Measurements from ENCODE around the gene CDC6. TPM values are rescaled to one million over a fixed set of nuclear protein-coding genes. Genes with fewer than 3 reads are reported as not detected.

Gene CDC6
- total RNA-seq, 2 experiments from 2014 or later = 103 to 110 TPM

DNA sequence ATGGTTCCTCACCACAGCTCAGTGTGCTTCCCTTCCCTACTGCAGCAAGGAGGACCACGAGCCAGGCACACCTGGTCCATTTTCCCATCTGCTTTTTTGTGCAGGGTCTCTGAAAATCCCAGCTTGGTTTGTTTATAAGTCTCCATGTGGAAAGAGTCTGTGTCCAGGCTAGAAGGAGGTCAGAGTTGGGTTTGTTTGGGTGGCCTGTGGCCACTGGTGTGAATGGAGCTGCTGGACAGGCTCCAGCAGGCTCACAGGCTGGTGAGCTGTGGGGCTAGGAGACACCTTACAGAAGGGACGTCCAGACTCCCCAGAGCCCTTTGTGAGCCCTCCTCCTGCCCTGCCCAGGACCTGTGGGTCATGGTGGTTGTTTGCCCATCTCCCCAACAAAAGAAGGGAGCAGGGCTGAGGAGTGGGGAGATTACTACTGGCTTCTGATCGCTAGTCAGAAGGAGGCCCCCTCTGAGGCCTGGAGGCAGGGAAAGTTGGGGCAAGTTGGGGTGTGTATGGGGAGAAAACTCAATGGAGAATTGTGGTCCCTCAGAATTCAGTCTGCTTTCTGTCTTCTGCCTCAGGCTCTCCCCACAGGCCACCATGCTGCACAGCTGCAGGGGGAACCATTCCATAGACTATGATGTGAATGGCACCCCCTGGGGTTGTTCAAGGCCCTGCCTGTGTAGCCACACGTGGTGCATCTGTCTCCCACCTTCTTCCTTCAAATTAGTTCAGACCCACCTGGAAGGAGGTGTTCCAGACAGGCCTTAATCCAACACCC is 25.4 kb downstream of the CDC6 start:
- Mint-ChIP-seq H3K27ac (peak overlapping the region; percentile 64), H3K36me3 (ENCODE audit: low read depth) (peaks cover 9% of the 10 kb centered on the region), H3K4me3 (no peak overlapping the region), H3K27me3 (ENCODE audit: low read depth) (no peaks in the 10 kb centered on the region), H3K4me1 (ENCODE audit: low read depth) (peaks cover 35% of the 10 kb centered on the region), H3K9me3 (ENCODE audit: insufficient read depth) (no peaks in the 10 kb centered on the region)
- CTCF ChIA-PET = interaction anchor here (0.8 to 1.8 kb wide), 4 partner anchors 9 to 49 kb away, joined by 3 to 7 read pairs (median 4); no protein-coding TSS in a partner anchor
- DNase-seq (no peak), ATAC-seq (no peak)
- POLR2A ChIA-PET = interaction anchor here (0.9 to 1.5 kb wide), 2 partner anchors 21 to 42 kb away, joined by 3 to 7 read pairs; no protein-coding TSS in a partner anchor

DNA sequence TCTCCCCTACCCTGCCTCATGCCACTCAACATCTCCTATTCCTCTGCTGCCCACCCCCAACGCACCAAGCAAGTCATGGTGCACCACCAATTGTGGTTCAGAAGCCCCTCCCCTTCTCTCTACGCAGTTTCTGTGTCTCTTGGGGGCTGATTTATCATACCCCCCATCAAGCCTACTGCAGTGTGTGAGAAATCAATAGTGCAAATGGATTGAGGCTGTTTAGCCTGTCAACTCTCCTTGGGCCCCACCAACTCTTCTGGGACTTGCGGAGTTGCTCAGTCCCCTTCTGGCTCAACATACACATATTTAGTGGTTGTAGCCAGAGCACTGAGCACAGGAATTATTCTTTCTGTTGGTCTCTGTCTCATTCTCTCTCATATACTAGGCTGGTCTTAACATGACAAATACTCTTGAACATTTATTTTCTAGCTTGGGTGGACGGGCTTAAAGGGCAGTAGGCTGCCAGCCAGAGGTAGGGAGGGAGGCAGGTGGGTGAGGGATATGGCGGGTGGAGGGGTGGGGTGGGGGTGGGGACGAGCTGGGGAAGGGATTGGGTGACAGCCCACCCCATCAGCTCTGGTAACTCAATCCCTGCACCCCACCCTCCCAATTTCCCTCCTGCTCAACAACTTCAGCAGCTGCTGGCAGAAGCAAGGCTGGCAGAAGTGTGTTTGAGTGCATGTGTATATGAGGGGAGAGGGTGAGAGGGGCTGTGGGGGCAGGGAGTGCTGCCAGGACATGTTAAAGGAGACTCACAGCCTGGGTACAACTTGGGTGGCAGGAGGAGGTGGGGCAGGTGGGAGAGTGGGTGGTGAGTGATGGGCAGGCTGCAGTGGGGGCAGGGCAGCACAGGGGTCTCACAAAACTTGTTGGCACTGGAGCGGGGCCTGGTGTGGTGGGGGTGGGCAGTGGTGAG is 26.2 kb downstream of the CDC6 start:
- ATAC-seq (no peak), DNase-seq (no peak)
- H3K36me3 Mint-ChIP-seq (ENCODE audit: low read depth) = peaks cover 13% of the 10 kb centered on the region
- H3K4me3 Mint-ChIP-seq = no peak overlapping the region
- H3K27ac Mint-ChIP-seq = peak overlapping the region; percentile 64
- H3K27me3 Mint-ChIP-seq (ENCODE audit: low read depth) = no peaks in the 10 kb centered on the region
- CTCF ChIA-PET = interaction anchor here (1.1 to 7.3 kb wide), 4 partner anchors 10 to 49 kb away, joined by 4 to 61 read pairs (median 6); no protein-coding TSS in a partner anchor
- H3K4me1 Mint-ChIP-seq (ENCODE audit: low read depth) = peaks cover 35% of the 10 kb centered on the region
- POLR2A ChIA-PET = interaction anchor here (1.1 kb wide), 1 partner anchor 9 kb away, joined by 3 read pairs; no protein-coding TSS in a partner anchor
- no peaks in the 10 kb centered on the region for H3K9me3 Mint-ChIP-seq (ENCODE audit: insufficient read depth)

DNA sequence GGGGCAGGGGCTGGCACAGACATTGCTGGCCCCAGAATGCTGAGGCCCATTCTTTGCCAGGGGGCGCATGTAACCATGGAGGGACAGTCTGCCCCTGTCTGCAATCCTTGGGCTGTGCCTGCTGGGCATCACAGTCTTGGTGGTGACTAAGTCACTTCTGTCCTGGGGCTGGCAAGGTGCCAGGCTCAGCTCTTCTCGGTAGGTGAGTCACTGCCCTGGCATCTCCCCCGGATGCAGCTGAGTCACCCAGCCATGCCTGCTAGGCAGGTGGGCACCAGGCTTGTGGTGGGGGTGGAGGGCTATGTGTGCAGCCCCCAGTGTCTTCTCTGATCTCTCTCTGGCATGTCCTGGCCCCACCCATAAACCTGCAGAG is 26.9 kb downstream of the CDC6 start:
- ATAC-seq (no peak), DNase-seq (peak; percentile 71)
- ChIA-PET POLR2A (interaction anchor here (1.1 kb wide), 1 partner anchor 8 kb away, joined by 3 read pairs; no protein-coding TSS in a partner anchor), CTCF (interaction anchor here (1.1 to 7.3 kb wide), 3 partner anchors 7 to 27 kb away, joined by 4 to 61 read pairs (median 42); no protein-coding TSS in a partner anchor)
- no peaks in the 10 kb centered on the region for H3K9me3 Mint-ChIP-seq (ENCODE audit: insufficient read depth)
- no peak overlapping the region for H3K4me3 Mint-ChIP-seq
- H3K27me3 Mint-ChIP-seq (ENCODE audit: low read depth) = no peaks in the 10 kb centered on the region
- peaks cover 19% of the 10 kb centered on the region for H3K36me3 Mint-ChIP-seq (ENCODE audit: low read depth)
- peak overlapping the region; percentile 41 for H3K27ac Mint-ChIP-seq
- peaks cover 36% of the 10 kb centered on the region for H3K4me1 Mint-ChIP-seq (ENCODE audit: low read depth)

DNA sequence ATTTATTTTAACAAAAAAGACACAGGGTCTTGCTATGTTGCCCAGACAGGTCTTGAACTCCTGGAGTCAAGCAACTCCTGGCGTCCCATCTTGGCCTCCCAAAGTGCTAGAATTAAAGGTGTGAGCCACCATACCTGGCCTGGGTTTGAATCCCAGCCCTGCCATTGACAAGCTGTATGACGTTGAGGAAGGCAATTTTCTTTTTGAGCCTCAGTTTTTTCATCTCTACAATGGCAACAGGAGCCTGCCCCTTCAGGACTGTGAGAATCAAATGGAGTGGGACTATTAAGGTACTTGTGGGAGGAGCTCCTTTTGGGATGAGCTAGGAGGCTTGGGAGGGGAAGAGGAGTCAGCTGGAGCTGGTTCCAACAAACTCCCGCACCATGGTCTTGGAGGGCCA is 27.5 kb downstream of the CDC6 start:
- no peaks in the 10 kb centered on the region for H3K27me3 Mint-ChIP-seq (ENCODE audit: low read depth)
- no peak for DNase-seq
- no peaks in the 10 kb centered on the region for H3K9me3 Mint-ChIP-seq (ENCODE audit: insufficient read depth)
- ChIA-PET CTCF (interaction anchor here (0.7 to 7.3 kb wide), 5 partner anchors 8 to 38 kb away, joined by 3 to 61 read pairs (median 42); no protein-coding TSS in a partner anchor), POLR2A (interaction anchor here (0.9 to 1.8 kb wide), 4 partner anchors 8 to 239 kb away, joined by 3 to 5 read pairs (median 3); no protein-coding TSS in a partner anchor)
- no peak for ATAC-seq
- H3K4me1 Mint-ChIP-seq (ENCODE audit: low read depth) = peaks cover 42% of the 10 kb centered on the region
- H3K36me3 Mint-ChIP-seq (ENCODE audit: low read depth) = peaks cover 25% of the 10 kb centered on the region
- no peak overlapping the region for H3K4me3 Mint-ChIP-seq
- peak overlapping the region; percentile 81 for H3K27ac Mint-ChIP-seq

DNA sequence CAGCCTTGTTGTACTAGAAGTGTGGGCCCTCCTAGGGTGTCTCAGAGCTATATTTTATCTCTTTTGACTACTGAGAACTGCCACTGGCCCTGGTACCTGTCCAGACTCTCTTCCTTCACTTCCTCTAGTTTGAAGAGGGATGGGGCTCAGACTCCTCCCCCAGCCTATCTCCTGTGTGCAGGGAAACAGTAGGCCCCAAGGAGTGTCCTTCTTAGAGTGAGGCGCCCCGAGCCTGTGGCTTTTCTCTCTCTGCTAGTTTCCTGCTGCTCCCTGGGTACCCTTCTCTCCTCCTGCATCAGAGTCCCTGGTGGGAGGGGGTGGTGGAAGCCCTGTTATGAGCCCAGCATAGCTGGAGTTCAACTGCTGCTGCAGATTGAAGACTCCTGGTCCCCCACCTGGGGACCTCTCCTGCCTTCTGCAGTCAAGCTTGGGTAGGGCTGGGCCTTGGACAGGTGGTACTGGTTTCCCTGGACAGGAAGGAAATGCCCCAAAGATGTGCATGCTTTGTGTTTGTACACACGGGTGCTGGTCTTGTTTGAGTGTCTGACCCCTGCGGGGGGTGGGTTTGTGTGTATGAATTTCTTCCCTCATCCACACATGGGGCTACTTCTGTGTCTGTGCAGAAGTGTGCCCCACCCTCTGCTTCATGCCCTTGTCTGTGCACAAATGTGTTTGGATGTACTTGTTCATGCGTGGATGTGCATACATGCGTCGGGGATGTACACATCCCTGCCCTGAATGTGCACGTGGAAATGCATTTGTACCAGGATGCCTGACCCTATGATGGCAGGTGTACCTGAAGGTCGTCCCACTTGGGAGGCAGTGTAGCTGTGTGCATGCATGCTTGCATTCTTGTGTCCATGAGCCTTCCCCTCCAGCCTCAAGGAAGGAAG is 28.2 kb downstream of the CDC6 start:
- peaks cover 32% of the 10 kb centered on the region for H3K36me3 Mint-ChIP-seq (ENCODE audit: low read depth)
- POLR2A ChIA-PET = interaction anchor here (0.9 to 1.8 kb wide), 3 partner anchors 10 to 239 kb away, joined by 3 to 5 read pairs (median 3); no protein-coding TSS in a partner anchor
- no peak for ATAC-seq
- H3K4me1 Mint-ChIP-seq (ENCODE audit: low read depth) = peaks cover 50% of the 10 kb centered on the region
- peak; percentile 39 for DNase-seq
- H3K4me3 Mint-ChIP-seq = no peak overlapping the region
- CTCF ChIA-PET = interaction anchor here (0.7 to 7.3 kb wide), 8 partner anchors 8 to 47 kb away, joined by 3 to 61 read pairs (median 10); no protein-coding TSS in a partner anchor
- H3K27ac Mint-ChIP-seq = peak overlapping the region; percentile 81
- no peaks in the 10 kb centered on the region for H3K9me3 Mint-ChIP-seq (ENCODE audit: insufficient read depth)
- H3K27me3 Mint-ChIP-seq (ENCODE audit: low read depth) = no peaks in the 10 kb centered on the region

DNA sequence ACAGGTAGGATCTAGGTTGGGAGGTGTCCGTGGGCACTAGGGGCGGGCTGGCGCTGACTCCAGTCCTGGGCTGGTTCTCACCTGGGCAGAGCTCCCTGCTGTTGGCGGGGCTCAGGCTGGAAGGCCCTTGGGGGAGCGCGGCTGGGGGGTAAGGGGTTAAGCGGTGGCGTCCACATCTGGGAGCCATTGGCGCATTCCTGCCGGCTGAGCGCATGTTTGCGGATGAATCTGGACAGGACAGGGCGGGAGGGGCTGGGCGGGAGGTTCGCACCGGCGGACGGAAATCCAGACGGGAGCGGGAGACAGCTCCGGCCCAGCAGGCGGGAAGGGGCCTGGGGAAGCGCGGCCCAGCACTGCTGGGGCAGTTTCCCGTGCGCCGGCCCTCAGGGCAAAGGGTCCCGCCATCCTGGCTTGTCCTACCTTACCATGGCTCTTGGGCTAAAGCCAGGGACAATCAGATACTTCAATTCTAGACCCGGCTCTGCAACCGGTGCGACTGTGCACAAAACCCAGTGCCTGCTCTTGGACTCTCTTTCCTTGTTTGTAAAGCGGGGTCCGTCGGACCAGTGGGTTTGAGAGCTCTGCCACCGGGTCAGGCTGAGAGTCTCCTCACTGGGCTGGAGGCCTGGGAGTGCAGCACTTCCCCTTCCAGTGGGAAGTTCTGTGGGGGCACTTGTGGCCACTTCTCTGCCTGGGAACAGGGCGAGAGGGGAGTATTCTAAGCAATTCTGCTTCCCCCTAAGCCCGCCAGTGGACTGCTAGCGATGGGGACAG is 29.1 kb downstream of the CDC6 start:
- H3K36me3 Mint-ChIP-seq (ENCODE audit: low read depth) = peaks cover 37% of the 10 kb centered on the region
- peaks cover 57% of the 10 kb centered on the region for H3K4me1 Mint-ChIP-seq (ENCODE audit: low read depth)
- peak overlapping the region; percentile 87 for H3K27ac Mint-ChIP-seq
- DNase-seq (no peak), ATAC-seq (no peak)
- H3K9me3 Mint-ChIP-seq (ENCODE audit: insufficient read depth) = no peaks in the 10 kb centered on the region
- ChIA-PET POLR2A (interaction anchor here (0.7 to 1.8 kb wide), 8 partner anchors 9 to 238 kb away, joined by 3 to 8 read pairs (median 4); no protein-coding TSS in a partner anchor), CTCF (interaction anchor here (0.7 to 7.3 kb wide), 18 partner anchors 9 to 118 kb away, joined by 3 to 61 read pairs (median 4); no protein-coding TSS in a partner anchor)
- peak overlapping the region; percentile 95 for H3K4me3 Mint-ChIP-seq
- H3K27me3 Mint-ChIP-seq (ENCODE audit: low read depth) = no peaks in the 10 kb centered on the region

DNA sequence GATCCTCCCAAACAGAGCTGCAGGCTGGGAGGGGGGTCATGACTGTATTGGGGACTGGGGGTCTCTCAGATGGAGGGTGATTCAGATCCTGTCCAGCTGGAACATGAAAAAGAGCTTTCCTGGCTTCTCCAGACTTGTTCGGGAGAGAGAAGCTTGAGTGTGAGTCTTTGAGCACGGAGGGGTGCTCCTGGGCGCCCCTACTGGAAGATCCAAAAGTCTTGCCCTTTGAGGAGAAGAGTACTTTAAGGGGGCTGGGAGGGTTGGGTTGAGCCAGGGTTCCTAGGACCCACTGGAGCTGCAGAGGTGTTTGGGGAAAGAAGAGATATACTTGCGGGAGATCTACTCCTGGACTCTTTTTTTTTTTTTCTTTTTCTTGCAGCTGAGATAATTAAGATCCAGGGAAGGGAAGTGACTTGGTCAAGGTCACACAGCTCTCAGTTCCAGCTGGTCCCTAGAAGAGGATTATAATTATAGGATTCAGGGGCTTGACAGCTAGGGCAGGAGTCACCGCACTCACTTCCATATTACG is 29.7 kb downstream of the CDC6 start:
- ATAC-seq (no peak), DNase-seq (peak; percentile 70)
- ChIA-PET CTCF (interaction anchor here (0.7 to 7.3 kb wide), 18 partner anchors 9 to 119 kb away, joined by 3 to 61 read pairs (median 4); no protein-coding TSS in a partner anchor), POLR2A (interaction anchor here (0.7 to 1.3 kb wide), 6 partner anchors 10 to 29 kb away, joined by 3 to 8 read pairs (median 4); no protein-coding TSS in a partner anchor)
- peak overlapping the region; percentile 95 for H3K4me3 Mint-ChIP-seq
- H3K36me3 Mint-ChIP-seq (ENCODE audit: low read depth) = peaks cover 41% of the 10 kb centered on the region
- H3K4me1 Mint-ChIP-seq (ENCODE audit: low read depth) = peaks cover 61% of the 10 kb centered on the region
- peak overlapping the region; percentile 87 for H3K27ac Mint-ChIP-seq
- no peaks in the 10 kb centered on the region for H3K27me3 Mint-ChIP-seq (ENCODE audit: low read depth)
- no peaks in the 10 kb centered on the region for H3K9me3 Mint-ChIP-seq (ENCODE audit: insufficient read depth)

DNA sequence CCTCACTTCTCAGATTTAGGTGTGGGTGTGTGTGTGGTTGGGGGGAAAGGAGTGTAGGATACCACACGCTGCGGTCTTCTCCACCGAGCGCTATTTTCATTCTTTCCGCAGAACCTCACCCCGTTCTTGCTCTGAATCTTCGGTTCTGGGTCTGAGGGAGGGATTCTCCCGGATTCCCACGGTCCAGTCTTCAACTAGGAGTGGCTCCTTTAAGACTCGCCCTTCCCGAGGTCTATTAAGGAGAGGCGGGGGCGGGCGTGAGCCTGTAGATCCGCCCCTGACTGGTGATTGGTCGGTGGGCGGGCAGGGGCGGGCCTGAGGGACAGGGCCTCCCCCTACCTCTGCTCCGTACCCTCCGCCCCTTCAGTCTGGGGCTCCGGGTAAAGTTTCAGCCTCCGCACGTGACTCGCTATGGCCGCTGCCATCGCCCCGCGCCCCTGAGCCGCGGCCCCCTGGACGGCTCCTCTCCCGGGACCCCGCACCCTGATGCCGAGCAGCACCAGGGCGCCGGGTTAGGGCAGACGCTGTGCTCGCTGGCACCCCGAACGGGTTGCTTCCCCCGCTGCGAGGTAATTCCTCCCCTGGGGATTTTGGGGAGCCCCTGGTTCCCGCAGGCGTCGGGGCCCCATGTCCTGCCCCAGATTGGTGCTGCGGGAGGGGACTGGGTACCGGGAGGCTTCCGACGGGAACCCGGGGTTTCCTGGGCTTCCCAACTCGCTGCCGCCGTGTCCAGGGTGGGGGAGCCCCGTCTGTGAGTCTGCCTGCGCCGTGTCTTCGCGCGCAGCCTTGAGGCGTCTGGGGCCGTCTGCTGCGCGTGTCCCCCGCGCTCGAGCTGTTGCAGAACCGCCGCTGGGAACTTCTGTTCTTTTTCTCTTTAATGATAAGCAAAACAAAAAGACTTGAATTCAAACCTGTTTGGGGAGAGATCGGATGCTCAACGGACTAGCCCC is 30.5 kb downstream of the CDC6 start:
- POLR2A ChIA-PET = interaction anchor here (0.7 to 1.6 kb wide), 12 partner anchors 9 to 99 kb away, joined by 3 to 10 read pairs (median 4); partner anchors contain the start of genes CDC6, RARA and WIPF2
- CTCF ChIA-PET = interaction anchor here (0.7 to 7.3 kb wide), 18 partner anchors 9 to 119 kb away, joined by 3 to 61 read pairs (median 6); partner anchors contain the start of gene RARA
- ATAC-seq = peak; percentile 66
- Mint-ChIP-seq H3K36me3 (ENCODE audit: low read depth) (peaks cover 44% of the 10 kb centered on the region), H3K4me1 (ENCODE audit: low read depth) (peaks cover 67% of the 10 kb centered on the region), H3K27ac (peak overlapping the region; percentile 98), H3K27me3 (ENCODE audit: low read depth) (no peaks in the 10 kb centered on the region), H3K4me3 (peak overlapping the region; percentile 95), H3K9me3 (ENCODE audit: insufficient read depth) (no peaks in the 10 kb centered on the region)
- peak; percentile 94 for DNase-seq
